Erythroblast (primary cell): ENCODE results near the gene CRYBA2.

ENCODE experiments used
- GATA1 ChIP-seq: IDR thresholded peaks from 2 replicates; pipeline ENCODE4 v1.6.1; 2011; ENCODE audit warnings: low read depth, mild to moderate bottlenecking, control low read depth, low read length, moderate library complexity
- POLR2A ChIP-seq: IDR thresholded peaks from 2 replicates; pipeline ENCODE4 v1.6.1; 2011; ENCODE audit warnings: mild to moderate bottlenecking, low read length

DNA sequence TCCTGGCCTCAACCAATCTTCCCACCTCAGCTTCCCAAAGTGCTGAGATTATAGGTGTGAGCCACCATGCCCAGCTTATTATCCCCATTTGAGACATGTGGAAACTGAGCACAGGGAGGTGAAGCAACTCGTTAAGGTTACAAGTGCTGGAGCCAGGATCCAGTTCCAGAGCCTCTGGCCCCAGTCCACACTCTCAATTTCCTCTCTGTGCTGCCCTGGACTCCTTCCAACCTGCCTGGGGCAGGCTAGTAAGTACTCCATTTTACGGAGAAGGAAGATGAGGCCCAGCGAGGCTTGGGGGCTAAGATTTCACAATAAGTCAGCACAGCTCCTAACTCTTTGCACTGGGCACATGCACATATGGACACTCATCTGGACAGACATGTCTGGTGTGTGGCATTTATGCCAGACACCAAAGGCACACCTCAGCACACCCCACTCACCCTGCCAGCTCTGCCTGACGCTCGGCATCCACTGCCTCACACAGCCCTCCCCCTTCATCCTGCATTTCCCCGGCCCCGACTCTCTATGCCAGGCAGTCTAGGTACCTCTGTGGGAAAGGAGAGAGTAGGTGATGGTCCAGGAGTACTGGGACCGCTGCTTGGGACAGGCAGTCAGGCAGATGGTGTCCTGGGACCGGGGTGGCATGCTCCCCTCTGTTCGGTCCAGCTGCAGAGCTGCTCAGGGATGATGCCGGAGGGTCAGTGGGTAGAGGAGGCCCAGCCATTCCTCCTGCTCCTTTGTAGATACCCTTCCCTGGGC, 27.6 kb upstream of the CRYBA2 start:
- TF ChIP-seq POLR2A (no peak), GATA1 (no peak)
